ENCODE measurements around the gene USP3.
"Not testable (repeated sequence)": the region's sequence is repeated elsewhere in the genome, so short reads cannot be mapped to it uniquely, and the experiment has no call there.

Gene USP3

DNA sequence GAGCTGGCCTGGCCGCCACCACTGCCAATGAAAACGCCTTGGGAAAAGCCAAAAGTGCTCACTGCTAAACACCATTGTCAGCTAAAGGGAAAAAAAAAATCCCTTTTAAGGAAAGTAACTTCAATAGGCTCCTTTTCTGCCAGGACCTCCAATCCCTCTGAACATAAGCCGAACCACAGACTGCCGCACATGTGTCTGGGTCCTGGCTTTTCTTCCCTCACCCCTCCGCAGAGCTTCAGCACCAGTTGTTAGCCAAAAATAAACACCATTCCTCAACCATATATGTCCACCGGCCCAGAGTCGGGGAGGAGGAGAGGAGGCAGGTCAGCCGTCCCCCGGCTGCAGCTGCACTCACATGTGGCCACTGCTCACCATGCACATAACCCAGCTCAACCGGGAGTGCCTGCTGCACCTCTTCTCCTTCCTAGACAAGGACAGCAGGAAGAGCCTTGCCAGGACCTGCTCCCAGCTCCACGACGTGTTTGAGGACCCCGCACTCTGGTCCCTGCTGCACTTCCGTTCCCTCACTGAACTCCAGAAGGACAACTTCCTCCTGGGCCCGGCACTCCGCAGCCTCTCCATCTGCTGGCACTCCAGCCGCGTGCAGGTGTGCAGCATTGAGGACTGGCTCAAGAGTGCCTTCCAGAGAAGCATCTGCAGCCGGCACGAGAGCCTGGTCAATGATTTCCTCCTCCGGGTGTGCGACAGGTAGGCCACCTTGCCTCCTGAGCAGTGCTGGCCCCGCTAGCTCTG lies 92.8 kb downstream of the USP3 start, which contains the start of gene FBXL22:
FBXL22 (plus strand) TSS at position 350 of the 753 bp plus-strand sequence; CDS start at position 356, 6 bp downstream.
- DNase-seq, result peak; percentile 24

DNA sequence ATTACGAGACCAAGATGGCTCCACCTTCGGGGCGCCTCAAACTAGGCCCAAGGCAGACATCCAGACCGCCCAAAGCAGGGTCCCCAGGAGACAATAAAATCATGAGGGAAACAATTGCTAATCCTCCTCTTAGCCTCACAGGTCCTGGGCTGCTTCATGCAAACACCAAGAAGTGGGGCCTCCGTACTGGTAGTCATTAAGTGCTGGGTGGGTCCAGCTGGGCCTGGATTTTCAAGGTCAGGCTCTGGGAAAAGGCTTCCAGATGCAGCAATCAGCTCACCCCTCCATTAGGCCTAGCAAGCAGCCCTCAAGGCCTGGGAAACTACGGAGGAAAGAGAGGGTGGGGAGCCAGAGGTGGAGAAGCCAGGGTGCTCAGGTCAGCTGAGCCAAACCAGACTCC lies 93.4 kb downstream of the USP3 start:
- no peak for DNase-seq

DNA sequence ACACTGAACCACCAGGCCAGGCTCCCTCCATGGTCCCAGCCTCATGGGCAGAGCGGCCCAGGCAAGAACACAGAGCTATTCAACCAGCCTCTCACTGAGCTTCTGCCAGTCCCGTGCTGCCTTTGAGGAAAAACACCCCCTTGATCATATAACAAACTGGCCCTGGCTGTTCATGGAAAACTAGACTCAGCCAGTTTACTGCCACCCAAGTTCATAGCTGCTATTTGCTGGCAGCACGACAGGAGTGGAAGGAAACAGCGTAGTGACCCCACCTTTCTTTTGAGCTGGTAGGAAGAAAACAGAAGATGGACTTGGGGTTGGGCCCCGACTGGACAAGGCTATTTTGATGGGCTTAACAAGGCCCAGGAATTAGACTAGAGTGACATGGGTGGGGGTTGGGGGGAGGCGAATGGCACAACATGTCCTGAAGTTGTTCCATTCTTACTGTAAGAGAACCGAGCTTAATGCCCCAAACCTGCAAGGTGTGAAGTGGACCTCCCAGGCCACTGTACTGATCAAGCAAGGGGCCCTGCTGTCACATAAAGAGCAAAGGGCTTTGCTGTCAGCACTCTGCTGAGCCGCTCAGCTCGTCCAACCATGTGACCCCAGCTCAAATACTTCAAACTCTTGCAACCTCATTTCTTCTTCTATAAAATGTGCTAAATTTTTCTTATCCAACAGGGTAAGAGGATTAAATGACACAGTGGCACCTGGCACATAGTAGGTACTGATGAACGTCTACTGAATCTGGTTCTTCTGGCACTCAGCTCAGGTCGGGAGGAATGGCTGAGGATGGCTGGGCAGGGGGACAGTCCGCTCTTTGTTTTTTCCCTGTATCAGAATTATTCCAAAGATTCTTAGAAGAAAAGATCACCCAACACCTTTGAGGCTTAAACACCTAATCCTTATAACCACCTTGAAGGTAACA lies 94.3 kb downstream of the USP3 start:
- no peak for DNase-seq

DNA sequence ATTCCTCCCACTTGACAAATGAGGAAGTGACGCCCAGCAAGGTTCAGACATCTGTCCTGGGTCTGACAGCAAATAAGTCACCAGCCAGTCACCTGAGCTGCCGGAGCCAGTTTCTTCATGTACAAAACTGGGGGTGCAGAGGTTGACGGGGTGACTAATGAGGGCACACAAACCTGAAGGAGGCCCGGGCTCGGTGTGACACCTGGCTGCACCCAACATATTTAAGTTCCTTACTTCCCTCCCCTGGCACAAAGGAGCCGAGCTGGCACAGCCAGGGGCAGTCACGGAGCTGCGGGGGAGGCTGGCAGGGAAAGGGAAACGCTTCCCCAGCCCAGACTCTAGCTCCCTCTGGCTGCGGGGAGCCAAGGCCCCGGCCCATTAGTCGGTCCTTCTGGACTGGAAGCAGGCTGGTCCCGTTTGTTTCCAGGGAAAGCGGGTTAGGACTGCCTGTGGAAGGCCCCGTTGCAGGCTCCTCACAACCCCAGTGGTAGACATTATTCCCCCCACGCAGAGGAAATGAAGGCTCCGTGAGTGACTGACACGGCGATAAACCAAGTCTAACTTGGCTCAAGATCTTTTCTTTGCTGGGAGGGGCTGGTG lies 95.1 kb downstream of the USP3 start:
- DNase-seq, result no peak

DNA sequence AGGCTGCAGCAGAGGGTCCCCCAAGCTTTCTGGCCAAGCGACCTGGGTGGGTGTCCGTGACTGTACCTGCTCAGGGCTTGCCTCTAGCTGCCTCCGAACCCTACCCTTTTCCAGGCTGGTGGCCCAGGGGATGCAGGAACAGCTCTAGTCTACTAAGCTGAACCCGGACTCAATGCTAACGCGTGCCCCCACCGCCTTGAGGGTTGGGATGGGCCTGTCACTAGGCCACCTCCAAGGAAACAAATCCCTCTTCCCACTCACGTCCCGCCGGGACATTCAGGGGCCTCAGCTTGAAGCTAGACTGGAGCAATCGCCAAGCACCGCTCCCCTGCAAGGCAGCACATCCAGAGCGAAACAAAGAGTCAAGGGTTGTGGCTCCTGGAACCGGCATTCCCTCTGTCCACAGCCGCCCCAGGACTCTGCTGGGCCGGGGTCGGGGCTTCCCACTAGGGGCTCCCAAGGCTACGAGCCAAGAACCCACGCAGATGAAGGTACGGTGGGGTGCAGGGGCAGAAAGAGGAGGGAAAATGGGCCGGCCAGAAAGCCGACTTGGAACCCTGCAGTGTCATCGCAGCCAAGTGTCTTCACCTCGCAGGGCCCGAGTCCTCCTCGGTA lies 95.7 kb downstream of the USP3 start:
- no peak for DNase-seq

DNA sequence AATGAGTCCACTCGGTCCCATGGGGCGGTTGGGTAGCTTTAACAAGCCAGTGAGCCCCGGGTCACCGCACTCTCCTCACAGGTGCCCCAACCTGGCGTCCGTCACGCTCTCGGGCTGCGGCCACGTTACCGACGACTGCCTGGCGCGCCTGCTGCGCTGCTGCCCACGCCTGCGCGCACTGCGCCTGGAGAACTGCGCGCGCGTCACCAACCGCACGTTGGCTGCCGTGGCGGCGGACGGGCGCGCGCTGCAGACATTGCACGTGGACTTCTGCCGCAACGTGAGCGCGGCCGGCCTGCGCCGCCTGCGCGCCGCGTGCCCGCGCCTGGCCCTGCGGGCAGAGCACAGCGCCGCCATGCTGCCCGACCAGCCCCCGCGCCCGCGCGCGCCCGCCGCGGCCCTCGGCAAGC lies 96.2 kb downstream of the USP3 start:
- no peak for DNase-seq

DNA sequence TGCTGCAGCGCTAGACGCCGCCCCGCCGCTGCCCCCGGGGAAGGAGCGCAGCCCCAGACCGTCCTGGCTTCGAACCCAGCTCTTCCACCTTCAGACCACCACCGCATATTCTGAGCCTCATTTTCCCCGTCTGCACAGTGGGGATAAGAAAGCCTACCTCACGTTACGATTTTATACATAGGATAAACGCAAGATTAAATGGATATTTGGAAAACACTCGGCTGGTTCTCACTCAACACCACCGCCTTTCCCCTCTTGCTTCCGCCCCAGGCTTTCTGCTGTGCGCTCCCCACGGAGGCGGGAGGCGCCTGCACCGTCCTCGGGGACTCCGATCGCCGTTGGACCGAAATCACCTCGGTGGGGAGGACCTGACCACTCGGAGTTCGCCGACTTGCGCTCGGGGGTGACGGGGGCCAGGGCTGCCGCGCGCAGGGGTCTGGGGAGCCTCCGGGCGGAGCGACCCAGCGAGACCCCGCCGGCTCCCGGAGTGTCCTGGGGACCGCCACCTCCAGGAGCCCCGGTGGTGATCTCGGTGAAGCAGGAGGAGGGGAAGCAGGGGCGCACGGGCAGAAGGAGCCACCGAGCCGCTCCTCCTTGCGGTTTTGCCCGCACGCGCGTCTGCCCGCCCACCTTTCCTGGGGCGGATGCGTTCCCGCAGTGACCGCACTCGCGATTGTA lies 96.8 kb downstream of the USP3 start:
- DNase-seq, result no peak

DNA sequence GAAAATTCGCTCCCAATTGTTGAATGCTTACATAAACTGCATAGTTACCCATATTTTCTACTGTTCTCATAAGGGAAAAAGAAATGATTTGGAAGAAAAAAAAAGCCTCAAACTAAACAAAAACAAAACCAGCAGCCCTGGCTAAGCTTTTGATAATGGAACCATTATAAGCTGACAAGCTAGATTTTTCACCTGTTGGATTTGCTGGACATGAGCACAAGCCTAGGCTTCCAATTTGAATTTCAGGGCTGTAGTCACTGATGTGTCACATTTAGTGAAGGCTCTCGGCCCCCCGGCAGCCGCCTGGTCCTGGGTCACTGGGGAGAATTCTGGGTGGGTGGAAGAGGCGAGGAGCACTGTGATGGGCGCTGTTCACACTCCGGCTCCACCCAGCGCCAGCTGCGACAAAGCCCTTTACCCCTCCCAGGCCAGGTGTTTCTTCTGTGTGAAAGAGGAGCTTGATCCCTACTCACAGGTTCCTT lies 97.4 kb downstream of the USP3 start:
- no peak for DNase-seq

DNA sequence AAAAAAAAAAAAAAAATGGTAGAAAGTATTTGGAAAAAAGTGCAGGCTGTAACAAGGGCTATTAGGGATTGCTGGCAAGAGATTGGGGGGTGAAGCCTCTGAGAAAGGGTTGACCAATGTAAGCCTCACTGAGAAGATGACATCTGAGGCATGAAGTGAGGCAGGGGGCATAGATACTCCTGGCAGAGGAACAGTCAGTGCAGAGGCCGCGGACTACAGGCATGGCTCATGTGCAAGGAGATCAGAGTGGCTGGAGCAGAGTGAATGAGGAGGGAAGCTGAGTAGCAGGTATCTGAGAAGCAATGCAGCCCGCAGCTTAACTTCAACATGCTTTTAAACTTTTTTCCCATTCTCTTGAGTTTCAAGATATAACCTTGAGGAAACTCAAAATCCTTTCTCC lies 98.2 kb downstream of the USP3 start:
- DNase-seq, result no peak

DNA sequence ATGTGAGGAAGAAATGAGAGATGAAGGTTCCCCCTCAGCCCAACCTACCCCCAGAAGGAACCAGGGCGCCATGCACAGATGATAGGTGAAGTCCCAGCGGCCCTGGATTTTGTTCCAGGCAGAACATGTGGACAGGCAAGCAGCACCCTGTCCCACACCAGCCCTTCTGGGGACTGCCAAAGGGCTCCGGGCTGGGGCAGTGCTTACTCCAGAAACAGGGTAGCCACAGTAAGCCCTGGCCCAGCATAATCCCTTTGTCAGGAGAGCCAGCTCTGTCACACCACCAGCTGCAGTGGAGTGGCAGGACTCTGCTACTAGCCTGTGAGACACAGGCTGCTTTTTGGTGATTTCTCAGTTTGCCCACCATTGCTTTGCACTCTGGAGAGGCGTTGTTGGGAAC lies 99.1 kb downstream of the USP3 start:
- DNase-seq, result no peak

DNA sequence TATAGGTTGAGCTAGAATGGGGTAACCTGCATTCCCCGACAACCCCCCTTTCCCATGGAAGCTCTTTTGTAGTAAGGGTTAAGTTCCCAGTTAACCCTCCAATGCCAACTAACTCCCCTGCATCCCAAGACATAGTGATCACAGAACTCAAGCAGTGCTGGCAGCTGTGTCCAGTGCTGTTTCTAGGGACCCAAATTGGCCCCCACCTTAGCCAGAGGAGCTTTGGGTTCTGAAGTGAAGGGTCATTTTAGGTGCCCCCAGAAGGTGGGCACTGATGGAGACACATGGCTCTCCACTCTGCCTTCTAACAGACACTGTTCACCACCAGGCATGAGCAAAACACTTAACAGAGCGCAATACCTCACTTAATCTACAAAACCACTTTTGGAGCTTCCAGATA lies 99.9 kb downstream of the USP3 start:
- DNase-seq, result no peak

DNA sequence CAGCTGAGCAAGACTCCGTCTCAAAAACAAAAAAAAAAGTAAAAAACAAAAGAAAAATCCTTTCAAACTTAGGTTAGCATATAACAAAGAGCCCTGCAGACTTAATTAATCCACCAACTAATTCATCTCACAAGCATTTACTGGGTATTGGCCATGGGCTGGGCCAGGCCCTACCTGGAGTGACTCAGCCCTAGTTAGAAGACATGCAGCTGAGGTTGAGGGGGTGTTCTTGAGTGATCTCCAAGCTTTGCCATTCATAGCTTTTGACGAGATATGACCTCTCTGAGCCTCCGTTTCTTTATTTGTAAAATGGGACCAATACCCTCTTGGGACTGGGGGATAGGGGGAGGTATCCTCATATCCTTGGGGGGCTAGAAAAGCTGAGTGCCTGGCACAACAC lies 100.6 kb downstream of the USP3 start:
- no peak for DNase-seq

DNA sequence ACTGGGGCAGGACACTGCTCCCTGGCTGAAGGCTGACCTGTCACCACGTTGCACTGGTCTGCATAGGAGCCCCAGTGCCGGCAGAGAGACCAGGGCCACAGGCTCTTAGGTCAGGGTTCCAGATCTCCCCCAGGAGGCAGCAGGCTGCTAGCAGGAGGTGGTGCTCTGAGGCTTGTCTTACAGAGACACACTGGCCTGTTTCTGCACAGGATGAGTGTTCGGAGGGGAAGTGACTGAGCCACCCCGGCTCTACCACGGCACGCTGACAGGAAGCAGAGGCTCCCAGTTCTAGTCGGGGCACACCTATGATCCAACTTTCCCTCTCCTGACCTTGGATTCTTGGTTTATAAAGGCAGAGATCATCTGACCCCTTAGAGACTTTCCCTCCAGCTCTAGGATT lies 101.4 kb downstream of the USP3 start:
- DNase-seq, result no peak

DNA sequence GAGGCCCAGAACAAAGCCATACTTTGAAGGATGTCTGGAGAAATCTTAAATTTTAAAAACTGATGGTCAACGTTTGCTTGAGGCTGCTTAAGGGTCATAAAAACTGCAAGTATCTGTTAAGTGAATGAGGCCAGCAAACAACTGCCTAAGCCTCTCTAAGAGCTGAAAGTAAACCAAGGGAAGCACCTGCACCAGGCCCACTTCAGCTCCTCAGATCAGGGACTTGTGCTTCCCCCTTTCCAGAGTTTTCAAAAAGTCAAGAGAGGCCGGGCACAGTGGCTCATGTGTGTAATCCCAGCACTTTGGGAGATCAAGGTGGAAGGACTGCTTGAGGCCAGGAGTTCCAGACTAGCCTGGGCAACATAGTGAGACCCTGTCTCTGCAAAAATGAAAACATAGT lies 101.9 kb downstream of the USP3 start:
- no peak for DNase-seq

DNA sequence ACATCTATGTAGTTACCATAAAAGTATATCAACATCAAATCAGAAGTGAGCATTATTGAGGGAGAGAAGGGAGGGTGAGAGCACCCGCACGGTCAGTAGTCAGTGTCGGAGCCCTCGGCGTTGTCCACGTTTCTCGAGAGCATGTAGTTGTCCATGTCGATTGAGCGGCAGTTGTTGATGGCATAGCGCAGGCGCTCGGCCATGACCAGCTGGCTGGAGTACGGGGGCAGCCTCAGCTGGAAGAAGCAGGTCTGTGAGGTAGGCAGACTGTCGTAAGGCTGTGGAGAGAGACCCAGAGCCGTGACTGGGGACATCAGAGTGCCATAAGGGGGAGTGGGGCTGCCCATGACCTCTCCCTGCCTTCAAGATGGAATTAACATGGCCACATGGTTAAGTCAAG lies 104.6 kb downstream of the USP3 start:
- no peak for DNase-seq

DNA sequence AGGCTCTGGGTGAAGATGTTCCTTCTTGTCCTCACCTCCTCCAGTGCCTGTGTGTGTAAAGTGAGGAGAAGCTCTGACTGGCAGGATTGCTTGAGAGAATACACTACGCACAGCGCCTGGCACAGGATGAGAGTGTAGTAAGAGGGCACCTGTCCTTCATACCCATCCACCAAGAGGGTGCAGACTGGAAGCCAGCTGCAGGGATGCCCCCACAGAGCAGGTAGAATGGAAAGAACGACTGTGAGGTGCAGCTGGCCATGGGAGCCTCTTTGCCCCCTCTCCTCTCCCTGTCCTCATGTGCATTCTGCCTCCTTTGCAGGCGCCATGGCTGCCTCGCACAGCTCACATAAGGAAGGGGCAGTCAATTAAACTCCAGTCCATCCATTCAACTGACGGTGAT lies 105.1 kb downstream of the USP3 start:
- no peak for DNase-seq

DNA sequence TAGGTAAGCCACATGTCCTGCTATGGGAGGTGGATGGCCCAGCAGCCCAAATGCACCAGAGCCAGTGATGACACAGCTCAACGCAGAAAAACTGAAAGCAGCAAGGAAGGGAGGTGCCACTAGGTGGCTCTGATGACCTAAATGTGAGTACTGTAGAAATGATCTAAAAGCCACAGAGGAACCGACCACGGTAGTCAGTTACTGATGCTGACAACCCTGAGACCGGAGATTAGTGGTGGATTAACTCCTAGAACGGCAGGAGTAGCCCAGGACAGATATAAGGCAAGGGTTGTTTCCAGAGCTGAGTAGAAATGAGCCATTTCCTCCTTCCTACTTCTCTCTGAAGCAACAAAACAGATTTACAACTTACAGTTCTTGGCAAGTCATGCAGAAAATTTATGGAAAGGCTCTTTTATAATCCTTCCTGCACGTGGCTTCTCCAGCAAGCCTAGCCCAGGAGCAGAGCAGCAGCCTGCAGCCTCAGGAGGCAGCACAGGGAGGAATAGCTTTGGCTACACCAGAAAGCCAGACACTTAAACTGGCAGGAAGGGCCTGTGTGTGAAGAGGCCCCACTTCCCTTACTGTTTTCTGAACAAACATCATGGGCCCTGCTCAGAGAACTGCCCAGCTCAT lies 105.9 kb downstream of the USP3 start:
- DNase-seq, result peak; percentile 84

DNA sequence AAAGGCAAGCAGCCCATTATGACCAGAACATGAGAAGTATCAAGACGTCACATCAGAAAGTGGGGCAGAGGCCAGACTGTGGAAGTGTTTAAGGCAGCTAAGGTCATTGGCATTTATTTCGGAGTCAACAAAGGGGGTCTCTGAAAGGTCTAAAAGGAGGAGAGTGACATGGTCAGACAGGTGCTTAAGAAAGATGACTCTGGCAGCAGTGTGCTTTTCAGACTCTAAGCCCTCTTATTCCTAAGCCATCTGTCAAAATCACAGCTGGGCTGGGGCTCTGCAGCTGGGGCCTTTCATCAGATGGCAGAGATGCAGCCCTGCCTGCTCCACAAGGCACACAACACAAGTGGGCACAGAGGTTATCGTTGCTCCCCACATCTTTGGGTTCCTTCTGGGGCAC lies 106.8 kb downstream of the USP3 start:
- DNase-seq, result no peak

DNA sequence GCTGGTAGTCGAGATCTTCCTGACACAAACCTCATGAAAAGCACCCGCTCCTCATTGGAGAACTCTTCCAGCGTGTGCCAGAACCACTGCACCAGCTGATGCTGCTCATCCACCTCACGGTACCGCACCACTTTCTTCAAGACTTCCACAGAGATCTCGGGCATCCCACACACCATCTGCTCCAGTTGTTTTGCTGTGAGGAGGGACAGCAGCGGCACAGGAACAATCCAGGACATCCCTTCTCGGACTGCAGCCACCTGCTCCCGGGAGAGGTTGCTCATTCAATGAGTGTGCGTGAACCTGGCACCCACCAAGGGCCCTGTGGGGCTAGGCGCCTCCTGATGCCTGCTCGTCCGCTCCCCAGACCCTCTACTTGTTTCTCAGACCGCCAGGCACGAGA lies 107.9 kb downstream of the USP3 start:
- no peak for DNase-seq

DNA sequence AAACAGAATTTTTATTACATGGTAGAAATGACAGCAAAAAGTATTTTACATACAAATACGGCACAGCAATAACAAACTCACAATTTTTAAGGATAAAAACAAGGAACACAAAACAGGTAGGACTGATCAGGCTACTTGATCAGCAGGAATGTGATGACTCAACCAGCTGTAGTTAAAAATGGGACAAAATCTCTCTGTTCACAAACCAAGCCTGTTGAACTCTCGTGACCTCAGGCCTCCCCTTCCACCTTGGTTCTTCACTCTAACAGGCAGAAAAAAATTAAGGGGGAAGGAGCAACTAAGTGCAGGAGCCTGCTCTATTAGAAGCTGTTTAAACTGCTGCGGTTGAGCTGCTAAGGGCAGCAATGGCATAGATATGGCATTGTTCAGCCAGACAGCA lies 111.5 kb downstream of the USP3 start:
- no peak for DNase-seq

DNA sequence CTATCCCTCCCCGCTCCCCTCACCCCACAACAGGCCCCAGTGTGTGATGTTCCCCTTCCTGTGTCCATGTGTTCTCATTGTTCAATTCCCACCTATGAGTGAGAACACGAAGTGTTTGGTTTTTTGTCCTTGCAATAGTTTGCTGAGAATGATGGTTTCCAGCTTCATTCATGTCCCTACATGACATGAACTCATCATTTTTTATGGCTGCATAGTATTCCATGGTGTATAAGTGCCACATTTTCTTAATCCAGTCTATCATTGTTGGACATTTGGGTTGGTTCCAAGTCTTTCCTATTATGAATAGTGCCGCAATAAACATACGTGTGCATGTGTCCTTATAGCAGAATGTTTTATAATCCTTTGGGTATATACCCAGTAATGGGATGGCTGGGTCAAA lies 112.8 kb downstream of the USP3 start:
- DNase-seq, result not testable (repeated sequence)

DNA sequence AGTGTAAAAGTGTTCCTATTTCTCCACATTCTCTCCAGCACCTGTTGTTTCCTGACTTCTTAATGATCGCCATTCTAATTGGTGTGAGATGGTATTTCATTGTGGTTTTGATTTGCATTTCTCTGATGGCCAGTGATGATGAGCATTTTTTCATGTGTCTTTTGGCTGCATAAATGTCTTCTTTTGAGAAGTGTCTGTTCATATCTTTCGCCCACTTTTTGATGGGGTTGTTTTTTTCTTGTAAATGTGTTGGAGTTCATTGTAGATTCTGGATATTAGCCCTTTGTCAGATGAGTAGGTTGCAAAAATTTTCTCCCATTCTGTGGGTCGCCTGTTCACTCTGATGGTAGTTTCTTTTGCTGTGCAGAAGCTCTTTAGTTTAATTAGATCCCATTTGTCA lies 113.2 kb downstream of the USP3 start:
- not testable (repeated sequence) for DNase-seq

Data from NCI-H187 treated with DMSO at 0.1 percent for 48 hours (cell line).